Skeletal muscle satellite cell (primary cell): ENCODE measurements around the gene METTL2B. TPM values are rescaled to one million over a fixed set of nuclear protein-coding genes. Genes with fewer than 3 reads are reported as not detected.
"Not testable (repeated sequence)": the region's sequence is repeated elsewhere in the genome, so short reads cannot be mapped to it uniquely, and the experiment has no call there.

Experiments
- H3K27me3 ChIP-seq: 2 replicates; pipeline ENCODE4 v1.7.0; 2013; ENCODE audit warnings: low read length; ENCODE audit not compliant: control insufficient read depth, insufficient read depth
- H3K36me3 ChIP-seq: 2 replicates; pipeline ENCODE4 v1.7.0; 2013; ENCODE audit warnings: mild to moderate bottlenecking, control low read depth, low read length; ENCODE audit not compliant: insufficient read depth
- H3K4me1 ChIP-seq: 2 replicates; pipeline ENCODE4 v1.7.0; 2013; ENCODE audit warnings: low read length; ENCODE audit not compliant: control insufficient read depth, insufficient read depth
- H3K4me2 ChIP-seq: 2 replicates; pipeline ENCODE4 v1.7.0; 2013; ENCODE audit warnings: mild to moderate bottlenecking, low read length
- H3K4me3 ChIP-seq: 2 replicates; pipeline ENCODE4 v1.7.0; 2013; ENCODE audit warnings: low read length
- H3K9ac ChIP-seq: 2 replicates; pipeline ENCODE4 v1.7.0; 2013; ENCODE audit warnings: mild to moderate bottlenecking, low read depth, low read length, moderate library complexity
- H3K9me3 ChIP-seq: replicated peaks from 2 replicates; pipeline ENCODE4 v1.7.0; 2013; ENCODE audit warnings: mild to moderate bottlenecking, control low read depth, low read length
- total RNA-seq: library from RNA; depleted of rRNA; stranded (reverse); fragments of >200 nt; gene quantifications from 2 replicates; pipeline ENCODE4 v1.2.3, GENCODE V29; 2012; rRNA removed

The METTL2B gene
- total RNA-seq = 29.3 and 38.8 TPM in 2 replicates

- not testable (repeated sequence) for H3K27me3 ChIP-seq, H3K4me1 ChIP-seq
- H3K4me3 ChIP-seq = peak within 1 kb of the TSS; percentile 89
These were observed at the start of gene METTL2B for GRCh38 chr7:128476402-128477335. TSS of gene METTL2B (plus strand) at chr7:128476748. CDS start at chr7:128476766, 18 bp downstream.

GRCh38 chr7:128427289-128427891 is 49.2 kb upstream of the METTL2B start:
- Histone ChIP-seq H3K4me3 (no peak overlapping the region), H3K9ac (no peak overlapping the region), H3K27me3 (peaks cover 14% of the 10 kb centered on the region), H3K9me3 (no peaks in the 10 kb centered on the region), H3K4me2 (no peak overlapping the region), H3K4me1 (no peaks in the 10 kb centered on the region), H3K36me3 (no peaks in the 10 kb centered on the region)

More at GRCh38 chr7:128476402-128477335, at the start of gene METTL2B:
- Histone ChIP-seq H3K4me2 (peak within 1 kb of the TSS; percentile 85), H3K9ac (peak within 1 kb of the TSS; percentile 93)
- not testable (repeated sequence) for H3K36me3 ChIP-seq, H3K9me3 ChIP-seq

GRCh38 chr7:128430207-128430606 is 46.3 kb upstream of the METTL2B start:
- Histone ChIP-seq H3K9me3 (no peaks in the 10 kb centered on the region), H3K4me2 (no peak overlapping the region), H3K27me3 (peaks cover 24% of the 10 kb centered on the region), H3K4me3 (no peak overlapping the region), H3K9ac (no peak overlapping the region), H3K36me3 (no peaks in the 10 kb centered on the region), H3K4me1 (no peaks in the 10 kb centered on the region)

- Histone ChIP-seq H3K4me2 (no peak overlapping the region), H3K9ac (no peak overlapping the region), H3K27me3 (peaks cover 33% of the 10 kb centered on the region), H3K36me3 (no peaks in the 10 kb centered on the region), H3K4me3 (no peak overlapping the region), H3K9me3 (no peaks in the 10 kb centered on the region), H3K4me1 (no peaks in the 10 kb centered on the region)
These were observed 45.3 kb upstream of the METTL2B start for GRCh38 chr7:128431221-128431620.

- Histone ChIP-seq H3K4me2 (no peak overlapping the region), H3K9me3 (no peaks in the 10 kb centered on the region)
These were observed 44.8 kb upstream of the METTL2B start for GRCh38 chr7:128431754-128432153.

GRCh38 chr7:128434413-128435326 is 41.9 kb upstream of the METTL2B start:
- Histone ChIP-seq H3K27me3 (peaks cover 47% of the 10 kb centered on the region), H3K9ac (no peak overlapping the region), H3K9me3 (no peaks in the 10 kb centered on the region), H3K4me2 (no peak overlapping the region), H3K4me1 (no peaks in the 10 kb centered on the region), H3K4me3 (no peak overlapping the region), H3K36me3 (no peaks in the 10 kb centered on the region)

More at GRCh38 chr7:128431754-128432153, 44.8 kb upstream of the METTL2B start:
- Histone ChIP-seq H3K36me3 (no peaks in the 10 kb centered on the region), H3K4me3 (no peak overlapping the region), H3K27me3 (peaks cover 35% of the 10 kb centered on the region), H3K4me1 (no peaks in the 10 kb centered on the region), H3K9ac (no peak overlapping the region)

GRCh38 chr7:128435327-128435686 is 41.2 kb upstream of the METTL2B start:
- Histone ChIP-seq H3K27me3 (peaks cover 46% of the 10 kb centered on the region), H3K4me2 (no peak overlapping the region), H3K9ac (no peak overlapping the region), H3K9me3 (no peaks in the 10 kb centered on the region), H3K4me1 (no peaks in the 10 kb centered on the region), H3K36me3 (no peaks in the 10 kb centered on the region), H3K4me3 (no peak overlapping the region)

- H3K4me3 ChIP-seq = no peak overlapping the region
- H3K9me3 ChIP-seq = no peaks in the 10 kb centered on the region
- H3K36me3 ChIP-seq = no peaks in the 10 kb centered on the region
- H3K4me1 ChIP-seq = no peaks in the 10 kb centered on the region
- no peak overlapping the region for H3K9ac ChIP-seq
- no peak overlapping the region for H3K4me2 ChIP-seq
- peaks cover 38% of the 10 kb centered on the region for H3K27me3 ChIP-seq
These were observed 38.9 kb upstream of the METTL2B start for GRCh38 chr7:128437426-128438332.

- Histone ChIP-seq H3K4me1 (no peaks in the 10 kb centered on the region), H3K9me3 (no peaks in the 10 kb centered on the region), H3K4me3 (no peak overlapping the region), H3K9ac (no peak overlapping the region), H3K36me3 (no peaks in the 10 kb centered on the region), H3K27me3 (peaks cover 19% of the 10 kb centered on the region), H3K4me2 (no peak overlapping the region)
These were observed 34.2 kb upstream of the METTL2B start for GRCh38 chr7:128442356-128442755.

- no peaks in the 10 kb centered on the region for H3K4me1 ChIP-seq
- peaks cover 4% of the 10 kb centered on the region for H3K27me3 ChIP-seq
- H3K9me3 ChIP-seq = no peaks in the 10 kb centered on the region
- no peak overlapping the region for H3K9ac ChIP-seq
- no peak overlapping the region for H3K4me3 ChIP-seq
- H3K4me2 ChIP-seq = no peak overlapping the region
- H3K36me3 ChIP-seq = no peaks in the 10 kb centered on the region
These were observed 32.5 kb upstream of the METTL2B start for GRCh38 chr7:128443831-128444600.
